ENCODE results near the gene FAM209A.
"Not testable (repeated sequence)": the region's sequence is repeated elsewhere in the genome, so short reads cannot be mapped to it uniquely, and the experiment has no call there.

The FAM209A gene

GRCh38 chr20:56518721-56519398 is 5.7 kb upstream of the FAM209A start:
- H3K9me3 ChIP-seq (ENCODE audit: control insufficient read depth, low read length): no peaks in the 10 kb centered on the region
- H3K27ac ChIP-seq: no peak overlapping the region
- no peaks in the 10 kb centered on the region for H3K27me3 ChIP-seq (ENCODE audit: control insufficient read depth, insufficient read depth, low read length)
- no peak for TF ChIP-seq CTCF (IDR thresholded peaks at IDR 0.05)
- no peaks in the 10 kb centered on the region for H3K4me1 ChIP-seq
- H3K79me2 ChIP-seq: no peaks in the 10 kb centered on the region
- H3K4me3 ChIP-seq (ENCODE audit: low read depth, low read length): no peak overlapping the region
- no peaks in the 10 kb centered on the region for H3K36me3 ChIP-seq (ENCODE audit: control insufficient read depth, insufficient read depth, low read length)
- H3K4me2 ChIP-seq (ENCODE audit: low read length): no peak overlapping the region
- H2AFZ ChIP-seq: no peak overlapping the region
- no peak overlapping the region for H3K9ac ChIP-seq

GRCh38 chr20:56519551-56519950 is 5.0 kb upstream of the FAM209A start:
- Histone ChIP-seq H3K27me3 (ENCODE audit: control insufficient read depth, insufficient read depth, low read length) (no peaks in the 10 kb centered on the region), H3K79me2 (no peaks in the 10 kb centered on the region), H3K4me1 (no peaks in the 10 kb centered on the region), H2AFZ (no peak overlapping the region), H3K4me3 (ENCODE audit: low read depth, low read length) (no peak overlapping the region), H3K9ac (no peak overlapping the region), H3K9me3 (ENCODE audit: control insufficient read depth, low read length) (no peaks in the 10 kb centered on the region), H3K36me3 (ENCODE audit: control insufficient read depth, insufficient read depth, low read length) (no peaks in the 10 kb centered on the region), H3K27ac (no peak overlapping the region), H3K4me2 (ENCODE audit: low read length) (no peak overlapping the region)
- no peak for TF ChIP-seq CTCF (IDR thresholded peaks at IDR 0.05)

- Histone ChIP-seq H3K27ac (no peak overlapping the region), H3K4me2 (ENCODE audit: low read length) (no peak overlapping the region), H3K9me3 (ENCODE audit: control insufficient read depth, low read length) (no peaks in the 10 kb centered on the region), H3K79me2 (no peaks in the 10 kb centered on the region), H3K36me3 (ENCODE audit: control insufficient read depth, insufficient read depth, low read length) (no peaks in the 10 kb centered on the region), H2AFZ (no peak overlapping the region), H3K4me3 (ENCODE audit: low read depth, low read length) (no peak overlapping the region), H3K4me1 (no peaks in the 10 kb centered on the region), H3K9ac (no peak overlapping the region), H3K27me3 (ENCODE audit: control insufficient read depth, insufficient read depth, low read length) (no peaks in the 10 kb centered on the region)
- TF ChIP-seq CTCF (IDR thresholded peaks at IDR 0.05): no peak
These were observed 4.4 kb upstream of the FAM209A start for GRCh38 chr20:56520180-56520579.

- H3K36me3 ChIP-seq (ENCODE audit: control insufficient read depth, insufficient read depth, low read length); H3K4me2 ChIP-seq (ENCODE audit: low read length); H3K4me1 ChIP-seq; H3K9me3 ChIP-seq (ENCODE audit: control insufficient read depth, low read length); H3K27ac ChIP-seq; H3K27me3 ChIP-seq (ENCODE audit: control insufficient read depth, insufficient read depth, low read length); H3K79me2 ChIP-seq; H3K4me3 ChIP-seq (ENCODE audit: low read depth, low read length); H2AFZ ChIP-seq; H3K9ac ChIP-seq: not testable (repeated sequence)
These were observed 3.7 kb upstream of the FAM209A start for GRCh38 chr20:56520746-56521354.

GRCh38 chr20:56522311-56522710 is 2.2 kb upstream of the FAM209A start:
- H3K9me3 ChIP-seq (ENCODE audit: control insufficient read depth, low read length): no peaks in the 10 kb centered on the region
- no peak overlapping the region for H2AFZ ChIP-seq
- no peak overlapping the region for H3K27ac ChIP-seq
- H3K4me3 ChIP-seq (ENCODE audit: low read depth, low read length): no peak overlapping the region
- H3K4me1 ChIP-seq: no peaks in the 10 kb centered on the region
- no peak overlapping the region for H3K9ac ChIP-seq
- no peak for TF ChIP-seq CTCF (IDR thresholded peaks at IDR 0.05)
- no peaks in the 10 kb centered on the region for H3K79me2 ChIP-seq
- H3K27me3 ChIP-seq (ENCODE audit: control insufficient read depth, insufficient read depth, low read length): no peaks in the 10 kb centered on the region
- H3K36me3 ChIP-seq (ENCODE audit: control insufficient read depth, insufficient read depth, low read length): no peaks in the 10 kb centered on the region
- no peak overlapping the region for H3K4me2 ChIP-seq (ENCODE audit: low read length)
